Stomach (tissue), 4 donors: ENCODE results near the gene ANKRD23.

ENCODE experiments used
- EP300 ChIP-seq: sonication (generic); formaldehyde crosslinking; IDR thresholded peaks from one replicate; pipeline ENCODE4 v1.6.1; 2017; ENCODE audit warnings: antibody characterized with exemption
- TF ChIP-seq, protein P1 (sequence below), 7 experiments: fragments of 450-650 bp in 4 of 7; fragments of 200-600 bp in 3 of 7; sonication (generic) in 3 of 7; IDR thresholded peaks; one replicate each; pipeline ENCODE4 v1.5.1; 2016 to 2019; ENCODE audit warnings: antibody characterized with exemption in 7 of 7, control low read depth in 2 of 7, mild to moderate bottlenecking in 1 of 7

DNA sequence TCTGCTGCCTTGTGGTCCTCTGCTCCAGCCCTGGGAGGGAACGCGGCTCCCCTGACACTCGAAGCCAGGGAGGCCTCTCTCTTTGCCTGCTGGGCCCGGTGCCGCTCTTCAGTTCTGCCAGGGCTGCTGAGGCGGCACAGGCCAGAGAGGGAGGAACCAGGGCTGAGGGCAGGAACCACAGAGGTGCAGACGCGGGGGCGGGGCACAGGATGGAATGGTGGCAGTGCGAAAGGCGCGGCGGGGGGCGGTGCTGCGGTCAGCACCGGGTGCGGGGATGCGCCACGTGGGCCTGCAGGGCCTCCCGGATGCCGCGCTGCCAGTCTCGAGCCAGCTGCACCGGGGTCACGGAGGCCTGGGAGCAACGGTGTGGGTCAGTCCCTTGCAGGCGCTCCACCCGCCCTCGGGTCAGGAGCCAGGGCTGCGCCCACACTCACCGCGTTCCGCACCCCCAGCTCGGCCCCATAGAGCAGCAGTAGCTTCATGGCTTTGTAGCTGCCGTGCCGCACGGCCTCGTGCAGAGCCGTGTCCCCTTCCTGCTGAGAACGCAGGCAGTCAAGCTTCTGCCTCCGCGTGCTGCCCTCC, 4.4 kb downstream of the ANKRD23 start:
- TF ChIP-seq, protein P1, sequence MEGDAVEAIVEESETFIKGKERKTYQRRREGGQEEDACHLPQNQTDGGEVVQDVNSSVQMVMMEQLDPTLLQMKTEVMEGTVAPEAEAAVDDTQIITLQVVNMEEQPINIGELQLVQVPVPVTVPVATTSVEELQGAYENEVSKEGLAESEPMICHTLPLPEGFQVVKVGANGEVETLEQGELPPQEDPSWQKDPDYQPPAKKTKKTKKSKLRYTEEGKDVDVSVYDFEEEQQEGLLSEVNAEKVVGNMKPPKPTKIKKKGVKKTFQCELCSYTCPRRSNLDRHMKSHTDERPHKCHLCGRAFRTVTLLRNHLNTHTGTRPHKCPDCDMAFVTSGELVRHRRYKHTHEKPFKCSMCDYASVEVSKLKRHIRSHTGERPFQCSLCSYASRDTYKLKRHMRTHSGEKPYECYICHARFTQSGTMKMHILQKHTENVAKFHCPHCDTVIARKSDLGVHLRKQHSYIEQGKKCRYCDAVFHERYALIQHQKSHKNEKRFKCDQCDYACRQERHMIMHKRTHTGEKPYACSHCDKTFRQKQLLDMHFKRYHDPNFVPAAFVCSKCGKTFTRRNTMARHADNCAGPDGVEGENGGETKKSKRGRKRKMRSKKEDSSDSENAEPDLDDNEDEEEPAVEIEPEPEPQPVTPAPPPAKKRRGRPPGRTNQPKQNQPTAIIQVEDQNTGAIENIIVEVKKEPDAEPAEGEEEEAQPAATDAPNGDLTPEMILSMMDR (IDR thresholded peaks at IDR 0.05) = no peak
- TF ChIP-seq EP300 = no peak
